BLaER1 treated with 17β-estradiol and CSF1 and Interleukin-3, amounts not matched to agents 10 nM and 100 nM (cell line): ENCODE data around the gene PRAME.

Experiments
- H3K27ac ChIP-seq, 11 experiments: shearing (Covaris generic); formaldehyde crosslinking; 2 replicates each; pipeline ENCODE4 v1.8.1; 2022
- H3K27me3 ChIP-seq, 11 experiments: shearing (Covaris generic); formaldehyde crosslinking; 2 replicates each; pipeline ENCODE4 v1.8.1; 2022
- H3K36me3 ChIP-seq, 11 experiments: shearing (Covaris generic); formaldehyde crosslinking; 2 replicates each; pipeline ENCODE4 v1.8.1; 2022
- H3K4me1 ChIP-seq, 10 experiments: shearing (Covaris generic); formaldehyde crosslinking; 2 replicates each; pipeline ENCODE4 v1.8.1; 2022
- H3K4me2 ChIP-seq, 11 experiments: shearing (Covaris generic); formaldehyde crosslinking; 2 replicates each; pipeline ENCODE4 v1.8.1; 2022
- H3K4me3 ChIP-seq, 10 experiments: shearing (Covaris generic); formaldehyde crosslinking; 2 replicates each; pipeline ENCODE4 v1.8.1; 2022
- H3K9ac ChIP-seq, 11 experiments: shearing (Covaris generic); formaldehyde crosslinking; 2 replicates each; pipeline ENCODE4 v1.8.1; 2022
- H3K9me3 ChIP-seq, 11 experiments: shearing (Covaris generic); formaldehyde crosslinking; replicated peaks in 1 of 11; 2 replicates each; pipeline ENCODE4 v1.8.1; 2022
- H4K20me1 ChIP-seq, 11 experiments: shearing (Covaris generic); formaldehyde crosslinking; 2 replicates each; pipeline ENCODE4 v1.8.1; 2022
- Cebpa-rat ChIP-seq, 11 experiments: shearing (Covaris generic); IDR thresholded peaks; 2 replicates each; pipeline ENCODE4 v1.8.1; 2022

The PRAME gene

GRCh38 chr22:22573047-22573889 is 14.2 kb upstream of the PRAME start:
- Histone ChIP-seq H3K4me3 (no peak overlapping the region), H3K4me1 (peaks cover 0 to 34% (median 30%) of the 10 kb centered on the region in 10 experiments; a peak in 16 of 20 replicates), H3K4me2 (peak overlapping the region in 10 of 11 experiments; percentile 9 to 88 (median 74); a peak in 20 of 22 replicates), H3K9me3 (no peaks in the 10 kb centered on the region), H4K20me1 (no peaks in the 10 kb centered on the region), H3K27me3 (no peaks in the 10 kb centered on the region), H3K36me3 (no peaks in the 10 kb centered on the region), H3K9ac (no peak overlapping the region), H3K27ac (no peak overlapping the region)
- no peak for TF ChIP-seq Cebpa-rat (IDR thresholded peaks at IDR 0.05)

GRCh38 chr22:22571862-22572261 is 12.8 kb upstream of the PRAME start:
- peaks cover 0 to 36% (median 33%) of the 10 kb centered on the region in 10 experiments; a peak in 16 of 20 replicates for H3K4me1 ChIP-seq
- no peak overlapping the region for H3K4me3 ChIP-seq
- no peaks in the 10 kb centered on the region for H4K20me1 ChIP-seq
- no peak overlapping the region for H3K4me2 ChIP-seq
- peaks cover 0 to 5% (median 0%) of the 10 kb centered on the region in 11 experiments; a peak in 1 of 22 replicates for H3K9me3 ChIP-seq
- H3K9ac ChIP-seq = no peak overlapping the region
- no peak for TF ChIP-seq Cebpa-rat (IDR thresholded peaks at IDR 0.05)
- no peaks in the 10 kb centered on the region for H3K36me3 ChIP-seq
- no peaks in the 10 kb centered on the region for H3K27me3 ChIP-seq
- H3K27ac ChIP-seq = no peak overlapping the region

GRCh38 chr22:22571429-22571828 is 12.4 kb upstream of the PRAME start:
- H3K4me2 ChIP-seq = no peak overlapping the region
- H3K27me3 ChIP-seq = no peaks in the 10 kb centered on the region
- TF ChIP-seq Cebpa-rat (IDR thresholded peaks at IDR 0.05) = no peak
- H3K4me1 ChIP-seq = peaks cover 0 to 35% (median 29%) of the 10 kb centered on the region in 10 experiments; a peak in 16 of 20 replicates
- peaks cover 0 to 8% (median 0%) of the 10 kb centered on the region in 11 experiments; a peak in 4 of 22 replicates for H3K9me3 ChIP-seq
- no peak overlapping the region for H3K27ac ChIP-seq
- no peak overlapping the region for H3K4me3 ChIP-seq
- no peaks in the 10 kb centered on the region for H3K36me3 ChIP-seq
- no peak overlapping the region for H3K9ac ChIP-seq
- H4K20me1 ChIP-seq = no peaks in the 10 kb centered on the region

GRCh38 chr22:22569218-22569617 is 10.2 kb upstream of the PRAME start:
- Histone ChIP-seq H3K9me3 (peaks cover 0 to 20% (median 8%) of the 10 kb centered on the region in 11 experiments; a peak in 10 of 22 replicates), H3K4me2 (no peak overlapping the region), H3K27ac (no peak overlapping the region), H3K36me3 (no peaks in the 10 kb centered on the region), H3K4me3 (no peak overlapping the region), H3K27me3 (no peaks in the 10 kb centered on the region), H4K20me1 (no peaks in the 10 kb centered on the region), H3K4me1 (peaks cover 0 to 52% (median 46%) of the 10 kb centered on the region in 10 experiments; a peak in 17 of 20 replicates), H3K9ac (no peak overlapping the region)
- no peak for TF ChIP-seq Cebpa-rat (IDR thresholded peaks at IDR 0.05)

GRCh38 chr22:22565981-22566380 is 6.9 kb upstream of the PRAME start:
- peak overlapping the region in 10 of 11 experiments; percentile 2 to 71 (median 52); a peak in 18 of 22 replicates for H3K4me2 ChIP-seq
- H3K9me3 ChIP-seq = peaks cover 0 to 20% (median 8%) of the 10 kb centered on the region in 11 experiments; a peak in 10 of 22 replicates
- no peaks in the 10 kb centered on the region for H4K20me1 ChIP-seq
- H3K36me3 ChIP-seq = no peaks in the 10 kb centered on the region
- H3K4me1 ChIP-seq = peaks cover 0 to 37% (median 33%) of the 10 kb centered on the region in 10 experiments; a peak in 17 of 20 replicates
- H3K4me3 ChIP-seq = no peak overlapping the region
- 0 out of 22 replicates have a peak, but pooled peaks of 1 of the 11 experiments have one; percentile 18 for TF ChIP-seq Cebpa-rat (IDR thresholded peaks at IDR 0.05)
- no peaks in the 10 kb centered on the region for H3K27me3 ChIP-seq
- no peak overlapping the region for H3K9ac ChIP-seq
- no peak overlapping the region for H3K27ac ChIP-seq

- Histone ChIP-seq H3K9me3 (peaks cover 0 to 12% (median 10%) of the 10 kb centered on the region in 11 experiments; a peak in 17 of 22 replicates), H3K9ac (no peak overlapping the region), H3K4me1 (peaks cover 0 to 15% (median 12%) of the 10 kb centered on the region in 10 experiments; a peak in 16 of 20 replicates), H3K36me3 (no peaks in the 10 kb centered on the region), H3K27me3 (no peaks in the 10 kb centered on the region), H3K4me2 (peak overlapping the region in 10 of 11 experiments; percentile 32 to 67 (median 58); a peak in 13 of 22 replicates), H3K4me3 (no peak overlapping the region), H4K20me1 (no peaks in the 10 kb centered on the region), H3K27ac (peak overlapping the region in 1 of 11 experiments; percentile 21; a peak in 1 of 22 replicates)
- TF ChIP-seq Cebpa-rat (IDR thresholded peaks at IDR 0.05) = no peak
Observed at GRCh38 chr22:22558071-22558971, 744 bp downstream of the PRAME start.

GRCh38 chr22:22556995-22557925 is 1.8 kb downstream of the PRAME start:
- no peaks in the 10 kb centered on the region for H3K27me3 ChIP-seq
- H3K4me3 ChIP-seq = no peak overlapping the region
- no peak for TF ChIP-seq Cebpa-rat (IDR thresholded peaks at IDR 0.05)
- H3K27ac ChIP-seq = no peak overlapping the region
- H3K4me1 ChIP-seq = peaks cover 0 to 17% (median 12%) of the 10 kb centered on the region in 10 experiments; a peak in 16 of 20 replicates
- H3K4me2 ChIP-seq = no peak overlapping the region
- H3K9me3 ChIP-seq = peaks cover 0 to 12% (median 10%) of the 10 kb centered on the region in 11 experiments; a peak in 17 of 22 replicates
- H3K9ac ChIP-seq = no peak overlapping the region
- no peaks in the 10 kb centered on the region for H4K20me1 ChIP-seq
- no peaks in the 10 kb centered on the region for H3K36me3 ChIP-seq

GRCh38 chr22:22556578-22556977 is 2.5 kb downstream of the PRAME start:
- Histone ChIP-seq H4K20me1 (no peaks in the 10 kb centered on the region), H3K27ac (no peak overlapping the region), H3K4me2 (no peak overlapping the region), H3K9ac (no peak overlapping the region), H3K27me3 (no peaks in the 10 kb centered on the region), H3K9me3 (peaks cover 0 to 12% (median 10%) of the 10 kb centered on the region in 11 experiments; a peak in 17 of 22 replicates), H3K4me3 (no peak overlapping the region), H3K36me3 (no peaks in the 10 kb centered on the region), H3K4me1 (peaks cover 0 to 17% (median 12%) of the 10 kb centered on the region in 10 experiments; a peak in 16 of 20 replicates)
- no peak for TF ChIP-seq Cebpa-rat (IDR thresholded peaks at IDR 0.05)
